Measurements from ENCODE around the gene GPBAR1. TPM values are rescaled to one million over a fixed set of nuclear protein-coding genes. Genes with fewer than 3 reads are reported as not detected.
"Not testable (repeated sequence)": the region's sequence is repeated elsewhere in the genome, so short reads cannot be mapped to it uniquely, and the experiment has no call there.

Gene GPBAR1
- total RNA-seq, 1 experiment from 2014 or later: 1.1 TPM

DNA sequence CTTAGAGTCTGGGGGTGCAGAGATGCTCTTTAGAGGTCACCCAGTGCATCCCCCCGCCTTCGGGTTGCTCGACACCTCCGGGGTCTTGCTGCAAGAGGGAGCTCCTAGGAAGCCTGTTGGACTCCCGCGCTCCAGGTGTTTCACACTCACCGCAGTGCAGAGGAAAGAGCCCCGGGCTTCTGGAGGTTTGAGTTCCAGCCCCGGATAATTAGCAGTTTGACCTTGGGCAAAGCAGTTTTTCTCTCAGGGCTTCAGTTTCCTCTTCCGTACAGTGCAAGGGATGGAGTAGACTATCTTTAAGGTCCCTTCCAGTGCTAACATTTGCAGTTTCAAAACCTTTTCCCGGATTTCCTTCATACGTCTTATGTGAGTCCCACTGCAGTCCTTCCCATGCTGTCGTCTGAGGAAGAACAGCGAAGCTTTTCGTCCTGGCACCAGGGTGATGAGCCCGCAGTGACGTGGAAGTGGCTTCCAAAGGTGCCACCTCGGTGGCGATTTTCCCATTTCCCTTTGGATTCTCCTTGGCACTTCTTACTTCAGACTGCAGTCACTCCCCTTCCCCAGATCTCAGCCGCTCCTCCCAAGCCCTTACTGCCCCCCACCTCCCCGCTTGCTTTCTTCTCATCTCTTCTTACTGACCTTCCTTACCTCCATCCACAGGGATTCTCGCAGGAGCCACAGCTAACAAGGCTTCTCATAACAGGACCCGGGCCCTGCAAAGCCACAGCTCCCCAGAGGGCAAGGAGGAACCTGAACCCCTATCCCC lies 10.1 kb downstream of the GPBAR1 start:
- intact Hi-C loops (cut with micrococcal nuclease; ENCODE audit: unreplicated experiment): loop anchor here (5.0 kb wide), 1 partner anchor 126 kb away; the partner anchor contains the start of gene CTDSP1
- peaks cover 31% of the 10 kb centered on the region for H3K4me1 Mint-ChIP-seq (ENCODE audit: low read depth, unreplicated experiment)
- peak overlapping the region; percentile 76 for H3K4me3 Mint-ChIP-seq (ENCODE audit: low read depth, unreplicated experiment)
- CTCF ChIA-PET: interaction anchor here (1.0 to 4.1 kb wide), 9 partner anchors 11 to 126 kb away, joined by 3 to 54 read pairs (median 5); partner anchors contain the start of gene CATIP
- no peaks in the 10 kb centered on the region for H3K27me3 Mint-ChIP-seq (ENCODE audit: unreplicated experiment)
- H3K27ac Mint-ChIP-seq (ENCODE audit: unreplicated experiment): peak overlapping the region; percentile 69
- no peak for DNase-seq
- BruUV-seq (replicated peaks): no TSS peak
- TF ChIP-seq CTCF (IDR thresholded peaks at IDR 0.05; ENCODE audit: unreplicated experiment): no peak
- H3K36me3 Mint-ChIP-seq (ENCODE audit: insufficient read depth, unreplicated experiment): peaks cover 82% of the 10 kb centered on the region
- H3K9me3 Mint-ChIP-seq (ENCODE audit: low read depth, unreplicated experiment): no peaks in the 10 kb centered on the region

- Mint-ChIP-seq H3K27ac (ENCODE audit: unreplicated experiment) (peak overlapping the region; percentile 69), H3K36me3 (ENCODE audit: insufficient read depth, unreplicated experiment) (peaks cover 81% of the 10 kb centered on the region), H3K4me3 (ENCODE audit: low read depth, unreplicated experiment) (peak overlapping the region; percentile 76), H3K9me3 (ENCODE audit: low read depth, unreplicated experiment) (no peaks in the 10 kb centered on the region), H3K4me1 (ENCODE audit: low read depth, unreplicated experiment) (peaks cover 31% of the 10 kb centered on the region), H3K27me3 (ENCODE audit: unreplicated experiment) (no peaks in the 10 kb centered on the region)
- CTCF ChIA-PET: interaction anchor here (0.6 to 4.1 kb wide), 8 partner anchors 13 to 125 kb away, joined by 3 to 54 read pairs (median 4); partner anchors contain the start of gene CATIP
- intact Hi-C loops (cut with micrococcal nuclease; ENCODE audit: unreplicated experiment): loop anchor here (5.0 kb wide), 1 partner anchor 126 kb away; the partner anchor contains the start of gene CTDSP1
- BruUV-seq (replicated peaks): TSS peak; percentile 10
- no peak for TF ChIP-seq CTCF (IDR thresholded peaks at IDR 0.05; ENCODE audit: unreplicated experiment)
- DNase-seq: peak; percentile 54
These were observed 10.6 kb downstream of the GPBAR1 start for GRCh38 chr2:218271487-218271797.

DNA sequence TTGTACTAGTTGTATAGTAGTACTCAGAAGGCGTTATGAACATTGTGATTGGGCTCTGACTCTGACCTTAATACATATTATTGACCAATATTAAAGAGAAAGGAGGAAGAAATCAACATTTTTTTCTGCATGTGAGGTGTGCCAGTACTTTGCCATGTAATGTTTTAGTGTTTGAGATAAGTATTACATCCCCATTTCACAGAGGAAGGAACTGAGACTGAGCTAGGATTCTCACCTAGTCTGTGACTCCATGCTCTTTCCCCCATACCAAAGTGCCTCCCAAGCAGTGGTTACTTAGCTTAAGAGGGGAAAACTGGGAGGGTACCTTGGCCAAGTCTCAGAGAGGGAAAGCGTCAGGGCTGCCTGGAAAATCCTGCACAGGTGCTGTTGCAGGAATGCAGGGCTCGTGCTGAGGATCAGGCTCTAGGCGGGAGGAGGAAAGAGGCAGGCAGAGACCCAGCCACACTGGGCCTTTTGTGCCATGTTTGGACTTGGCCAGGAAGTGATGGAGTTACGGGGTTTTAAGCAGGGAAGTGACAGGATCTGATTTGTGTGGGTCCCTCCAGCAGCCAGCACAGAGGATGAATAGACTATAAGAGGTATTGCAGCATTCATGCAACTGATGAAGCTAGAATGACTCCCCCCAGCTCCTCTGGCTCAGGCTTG lies 11.2 kb downstream of the GPBAR1 start:
- Mint-ChIP-seq H3K9me3 (ENCODE audit: low read depth, unreplicated experiment) (no peaks in the 10 kb centered on the region), H3K36me3 (ENCODE audit: insufficient read depth, unreplicated experiment) (peaks cover 81% of the 10 kb centered on the region), H3K27me3 (ENCODE audit: unreplicated experiment) (no peaks in the 10 kb centered on the region), H3K27ac (ENCODE audit: unreplicated experiment) (peak overlapping the region; percentile 69), H3K4me3 (ENCODE audit: low read depth, unreplicated experiment) (peak overlapping the region; percentile 76), H3K4me1 (ENCODE audit: low read depth, unreplicated experiment) (peaks cover 31% of the 10 kb centered on the region)
- TF ChIP-seq CTCF (IDR thresholded peaks at IDR 0.05; ENCODE audit: unreplicated experiment): no peak
- BruUV-seq (replicated peaks): no TSS peak
- intact Hi-C loops (cut with micrococcal nuclease; ENCODE audit: unreplicated experiment): loop anchor here (2.0 to 5.0 kb wide), 2 partner anchors 19 to 125 kb away; partner anchors contain the start of gene CTDSP1
- DNase-seq: no peak
- CTCF ChIA-PET: interaction anchor here (0.6 to 4.1 kb wide), 9 partner anchors 10 to 124 kb away, joined by 3 to 54 read pairs (median 11); partner anchors contain the start of gene CATIP

DNA sequence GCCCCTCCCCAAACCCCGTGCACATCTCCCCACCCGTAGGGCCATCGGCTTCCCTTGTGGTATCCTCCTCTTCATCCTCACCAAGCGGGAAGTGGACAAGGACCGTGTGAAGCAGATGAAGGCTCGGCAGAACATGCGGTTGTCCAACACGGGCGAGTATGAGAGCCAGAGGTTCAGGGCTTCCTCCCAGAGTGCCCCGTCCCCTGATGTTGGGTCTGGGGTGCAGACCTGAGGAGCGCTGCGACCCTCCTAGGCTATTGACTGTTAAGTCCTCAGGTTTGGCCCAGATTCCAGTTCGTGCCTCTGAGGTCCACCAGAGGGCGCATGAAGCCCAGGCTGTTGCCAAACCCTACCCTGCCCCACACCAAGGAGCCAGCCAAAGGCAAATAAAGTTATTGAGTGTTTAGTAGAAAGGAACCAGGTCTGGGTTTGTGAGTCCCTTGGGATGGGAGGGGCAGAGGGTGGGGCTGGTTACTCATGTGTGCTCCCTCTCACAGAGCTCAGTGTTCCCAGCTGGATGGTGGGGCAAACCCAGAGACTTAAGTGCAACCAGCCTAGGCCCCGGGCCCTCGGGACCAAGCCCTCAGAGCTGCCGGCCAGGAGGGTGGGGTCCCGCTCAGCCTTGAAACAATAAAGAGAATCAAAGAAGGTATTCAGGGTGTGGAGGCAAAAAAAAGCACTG lies 11.9 kb downstream of the GPBAR1 start:
- intact Hi-C loops (cut with micrococcal nuclease; ENCODE audit: unreplicated experiment): loop anchor here (2.0 to 5.0 kb wide), 2 partner anchors 18 to 125 kb away; partner anchors contain the start of gene CTDSP1
- peak; percentile 91 for DNase-seq
- no peaks in the 10 kb centered on the region for H3K27me3 Mint-ChIP-seq (ENCODE audit: unreplicated experiment)
- BruUV-seq (replicated peaks): no TSS peak
- no peak overlapping the region for H3K4me3 Mint-ChIP-seq (ENCODE audit: low read depth, unreplicated experiment)
- H3K9me3 Mint-ChIP-seq (ENCODE audit: low read depth, unreplicated experiment): no peaks in the 10 kb centered on the region
- peak overlapping the region; percentile 25 for H3K27ac Mint-ChIP-seq (ENCODE audit: unreplicated experiment)
- CTCF ChIA-PET: interaction anchor here (0.5 to 4.1 kb wide), 16 partner anchors 10 to 435 kb away, joined by 3 to 54 read pairs (median 6); partner anchors contain the start of gene CATIP
- peak; percentile 81 for TF ChIP-seq CTCF (IDR thresholded peaks at IDR 0.05; ENCODE audit: unreplicated experiment)
- H3K36me3 Mint-ChIP-seq (ENCODE audit: insufficient read depth, unreplicated experiment): peaks cover 81% of the 10 kb centered on the region
- H3K4me1 Mint-ChIP-seq (ENCODE audit: low read depth, unreplicated experiment): peaks cover 31% of the 10 kb centered on the region

GRCh38 chr2:218273214-218273907 lies 12.5 kb downstream of the GPBAR1 start:
- Mint-ChIP-seq H3K27ac (ENCODE audit: unreplicated experiment) (peak overlapping the region; percentile 55), H3K36me3 (ENCODE audit: insufficient read depth, unreplicated experiment) (peaks cover 82% of the 10 kb centered on the region), H3K4me3 (ENCODE audit: low read depth, unreplicated experiment) (peak overlapping the region; percentile 33), H3K4me1 (ENCODE audit: low read depth, unreplicated experiment) (peaks cover 31% of the 10 kb centered on the region)
- not testable (repeated sequence) for H3K27me3 Mint-ChIP-seq (ENCODE audit: unreplicated experiment); H3K9me3 Mint-ChIP-seq (ENCODE audit: low read depth, unreplicated experiment); BruUV-seq (replicated peaks); DNase-seq
- intact Hi-C loops (cut with micrococcal nuclease; ENCODE audit: unreplicated experiment): loop anchor here (2.0 to 5.0 kb wide), 2 partner anchors 17 to 124 kb away; partner anchors contain the start of gene CTDSP1
- CTCF ChIA-PET: interaction anchor here (0.5 to 4.1 kb wide), 17 partner anchors 9 to 434 kb away, joined by 3 to 54 read pairs (median 6); partner anchors contain the start of gene CATIP
